Measurements from ENCODE around the gene CSPG4. TPM values are rescaled to one million over a fixed set of nuclear protein-coding genes. Genes with fewer than 3 reads are reported as not detected.

CSPG4 gene
- total RNA-seq, 6 experiments from 2014 or later: 0.12 to 0.29 (median 0.20) TPM

GRCh38 chr15:75647370-75648155 is 65.1 kb downstream of the CSPG4 start, which contains the start of gene SNX33:
Gene SNX33, plus strand, starts transcription at chr15:75647912. Its CDS starts 1,191 bp downstream, at chr15:75649103.
- Histone ChIP-seq H3K9me3 (no peaks in the 10 kb centered on the region), H3K27ac (peak within 1 kb of the TSS; percentile 85 to 98 (median 96)), H3K4me3 (peak within 1 kb of the TSS; percentile 65 to 94 (median 92)), H3K4me1 (peaks cover 0 to 41% (median 18%) of the 10 kb centered on the region in 4 donors), H3K27me3 (no peaks in the 10 kb centered on the region), H3K36me3 (no peaks in the 10 kb centered on the region)
- peak; percentile 32 to 42 (median 36) for TF ChIP-seq CTCF (IDR thresholded peaks at IDR 0.05)
- peak; percentile 90 for TF ChIP-seq POLR2A (IDR thresholded peaks at IDR 0.05)
- WGBS (ENCODE audit: insufficient coverage, low coverage, low lambda C conversion rate, missing lambda C conversion rate): 0% methylated on average over 16 of the region's 76 CpGs
- intact Hi-C loops (cut with DNase I): no loop called here
- peak; percentile 74 to 91 (median 88) for ATAC-seq
- DNase-seq: peak; percentile 88 to 90 (median 89)

GRCh38 chr15:75646944-75647364 is 65.7 kb downstream of the CSPG4 start:
- peak overlapping the region; percentile 85 to 98 (median 96) for H3K27ac ChIP-seq
- TF ChIP-seq CTCF (IDR thresholded peaks at IDR 0.05): no peak
- intact Hi-C loops (cut with DNase I): no loop called here

GRCh38 chr15:75646112-75646943 is 66.3 kb downstream of the CSPG4 start:
- Histone ChIP-seq H3K4me1 (peaks cover 0 to 44% (median 14%) of the 10 kb centered on the region in 4 donors), H3K36me3 (no peaks in the 10 kb centered on the region), H3K27me3 (no peaks in the 10 kb centered on the region), H3K9me3 (no peaks in the 10 kb centered on the region), H3K27ac (peak overlapping the region; percentile 85 to 98 (median 96)), H3K4me3 (peak overlapping the region; percentile 65 to 94 (median 92))
- no peak for ATAC-seq
- WGBS (ENCODE audit: insufficient coverage, low coverage, low lambda C conversion rate, missing lambda C conversion rate): 51% methylated on average over 5 of the region's 5 CpGs
- no peak for DNase-seq
- intact Hi-C loops (cut with DNase I): no loop called here
- TF ChIP-seq POLR2A (IDR thresholded peaks at IDR 0.05) (no peak), CTCF (IDR thresholded peaks at IDR 0.05) (no peak)

More at GRCh38 chr15:75646944-75647364, 65.7 kb downstream of the CSPG4 start:
- 0% methylated on average over 2 of the region's 26 CpGs for WGBS (ENCODE audit: insufficient coverage, low coverage, low lambda C conversion rate, missing lambda C conversion rate)
- no peaks in the 10 kb centered on the region for H3K36me3 ChIP-seq
- DNase-seq: no peak
- no peaks in the 10 kb centered on the region for H3K9me3 ChIP-seq
- peak; percentile 9 to 34 (median 25) for ATAC-seq
- no peaks in the 10 kb centered on the region for H3K27me3 ChIP-seq
- peaks cover 0 to 43% (median 17%) of the 10 kb centered on the region in 4 donors for H3K4me1 ChIP-seq
- H3K4me3 ChIP-seq: peak overlapping the region; percentile 65 to 94 (median 92)

- TF ChIP-seq CTCF (IDR thresholded peaks at IDR 0.05) (no peak), POLR2A (IDR thresholded peaks at IDR 0.05) (no peak)
- no peaks in the 10 kb centered on the region for H3K27me3 ChIP-seq
- H3K4me3 ChIP-seq: no peak overlapping the region
- intact Hi-C loops (cut with DNase I): no loop called here
- peaks cover 0 to 26% (median 7%) of the 10 kb centered on the region in 4 donors for H3K4me1 ChIP-seq
- no peaks in the 10 kb centered on the region for H3K36me3 ChIP-seq
- WGBS (ENCODE audit: insufficient coverage, low coverage, low lambda C conversion rate, missing lambda C conversion rate): 81% methylated on average over 2 of the region's 2 CpGs
- ATAC-seq (no peak), DNase-seq (no peak)
- no peaks in the 10 kb centered on the region for H3K9me3 ChIP-seq
- no peak overlapping the region for H3K27ac ChIP-seq
Measured at GRCh38 chr15:75644376-75644775, 68.3 kb downstream of the CSPG4 start.

All from right lobe of liver (tissue), 6 donors.